Measurements from ENCODE around the gene CHST15. TPM values are rescaled to one million over a fixed set of nuclear protein-coding genes. Genes with fewer than 3 reads are reported as not detected.

CHST15 gene
- total RNA-seq, 1 experiment from 2014 or later = 26.7 TPM

GRCh38 chr10:124119216-124119615 lies 25.8 kb upstream of the CHST15 start:
- POLR2A ChIA-PET = no interaction called here

GRCh38 chr10:124117833-124118232 lies 24.4 kb upstream of the CHST15 start:
- H3K36me3 Mint-ChIP-seq (ENCODE audit: insufficient read depth, unreplicated experiment) = no peaks in the 10 kb centered on the region
- H3K27ac Mint-ChIP-seq (ENCODE audit: unreplicated experiment) = no peak overlapping the region
- ChIA-PET POLR2A (no interaction called here), CTCF (no interaction called here)
- H3K27me3 ChIP-seq (replicated peaks; ENCODE audit: control insufficient read depth, insufficient read depth, low read length) = no peaks in the 10 kb centered on the region
- H3K9me3 ChIP-seq = no peaks in the 10 kb centered on the region
- H3K4me1 ChIP-seq = no peaks in the 10 kb centered on the region
- no peak for TF ChIP-seq CTCF (IDR thresholded peaks at IDR 0.05; ENCODE audit: insufficient read depth in 1 of 2, low read depth in 1 of 2, low read length in 1 of 2, severe bottlenecking in 1 of 2, unreplicated experiment in 1 of 2)
- peaks cover 5% of the 10 kb centered on the region for H3K27me3 Mint-ChIP-seq (ENCODE audit: insufficient read depth, unreplicated experiment)
- no peaks in the 10 kb centered on the region for H3K36me3 ChIP-seq (ENCODE audit: control insufficient read depth, insufficient read depth, low read length)
- H3K4me3 ChIP-seq (ENCODE audit: low read depth, low read length) = no peak overlapping the region
- no peaks in the 10 kb centered on the region for H3K4me1 Mint-ChIP-seq (ENCODE audit: low read depth, unreplicated experiment)
- intact Hi-C loops (cut with micrococcal nuclease; ENCODE audit: unreplicated experiment) = no loop called here
- BruUV-seq (replicated peaks) = no TSS peak
- no peaks in the 10 kb centered on the region for H3K9me3 Mint-ChIP-seq (ENCODE audit: unreplicated experiment)
- no peak for DNase-seq
- H3K4me3 Mint-ChIP-seq (ENCODE audit: unreplicated experiment) = no peak overlapping the region

More at GRCh38 chr10:124119216-124119615, 25.8 kb upstream of the CHST15 start:
- no peaks in the 10 kb centered on the region for H3K9me3 Mint-ChIP-seq (ENCODE audit: unreplicated experiment)
- H3K4me1 Mint-ChIP-seq (ENCODE audit: low read depth, unreplicated experiment) = no peaks in the 10 kb centered on the region
- Histone ChIP-seq H3K9me3 (no peaks in the 10 kb centered on the region), H3K27me3 (replicated peaks; ENCODE audit: control insufficient read depth, insufficient read depth, low read length) (no peaks in the 10 kb centered on the region), H3K36me3 (ENCODE audit: control insufficient read depth, insufficient read depth, low read length) (no peaks in the 10 kb centered on the region), H3K4me1 (no peaks in the 10 kb centered on the region), H3K4me3 (ENCODE audit: low read depth, low read length) (no peak overlapping the region)
- H3K27ac Mint-ChIP-seq (ENCODE audit: unreplicated experiment) = no peak overlapping the region
- no peak for DNase-seq
- CTCF ChIA-PET = interaction anchor here (0.7 kb wide), 1 partner anchor 330 kb away, joined by 3 read pairs; no protein-coding TSS in a partner anchor
- H3K27me3 Mint-ChIP-seq (ENCODE audit: insufficient read depth, unreplicated experiment) = peaks cover 3% of the 10 kb centered on the region
- no TSS peak for BruUV-seq (replicated peaks)
- no peak for TF ChIP-seq CTCF (IDR thresholded peaks at IDR 0.05; ENCODE audit: insufficient read depth in 1 of 2, low read depth in 1 of 2, low read length in 1 of 2, severe bottlenecking in 1 of 2, unreplicated experiment in 1 of 2)
- H3K36me3 Mint-ChIP-seq (ENCODE audit: insufficient read depth, unreplicated experiment) = no peaks in the 10 kb centered on the region
- intact Hi-C loops (cut with micrococcal nuclease; ENCODE audit: unreplicated experiment) = no loop called here
- no peak overlapping the region for H3K4me3 Mint-ChIP-seq (ENCODE audit: unreplicated experiment)

GRCh38 chr10:124117511-124117785 lies 24.1 kb upstream of the CHST15 start:
- Mint-ChIP-seq H3K36me3 (ENCODE audit: insufficient read depth, unreplicated experiment) (no peaks in the 10 kb centered on the region), H3K27me3 (ENCODE audit: insufficient read depth, unreplicated experiment) (peaks cover 5% of the 10 kb centered on the region), H3K9me3 (ENCODE audit: unreplicated experiment) (no peaks in the 10 kb centered on the region), H3K4me3 (ENCODE audit: unreplicated experiment) (no peak overlapping the region), H3K4me1 (ENCODE audit: low read depth, unreplicated experiment) (no peaks in the 10 kb centered on the region), H3K27ac (ENCODE audit: unreplicated experiment) (no peak overlapping the region)
- ChIA-PET CTCF (no interaction called here), POLR2A (no interaction called here)
- intact Hi-C loops (cut with micrococcal nuclease; ENCODE audit: unreplicated experiment) = no loop called here
- Histone ChIP-seq H3K4me1 (no peaks in the 10 kb centered on the region), H3K4me3 (ENCODE audit: low read depth, low read length) (no peak overlapping the region), H3K36me3 (ENCODE audit: control insufficient read depth, insufficient read depth, low read length) (no peaks in the 10 kb centered on the region), H3K9me3 (no peaks in the 10 kb centered on the region), H3K27me3 (replicated peaks; ENCODE audit: control insufficient read depth, insufficient read depth, low read length) (no peaks in the 10 kb centered on the region)
- BruUV-seq (replicated peaks) = no TSS peak
- TF ChIP-seq CTCF (IDR thresholded peaks at IDR 0.05; ENCODE audit: insufficient read depth in 1 of 2, low read depth in 1 of 2, low read length in 1 of 2, severe bottlenecking in 1 of 2, unreplicated experiment in 1 of 2) = no peak
- no peak for DNase-seq

Measured in Caco-2 (cell line).